WTC11 (cell line): ENCODE measurements around the gene TAF6. TPM values are rescaled to one million over a fixed set of nuclear protein-coding genes. Genes with fewer than 3 reads are reported as not detected.
A peak's percentile ranks its signal among the peaks of the same experiment; 100 is the strongest.

Source experiments
- ATAC-seq: fragments of 200-7000 bp; cut with Tn5 transposase; 2 replicates; pipeline ENCODE4 v1.10.0; 2021; ENCODE audit warnings: mild to moderate bottlenecking, moderate library complexity
- CTCF ChIA-PET: fragments of 300-600 bp; sonication (Branson Sonifier 250); formaldehyde crosslinking; loops from one replicate; lab custom pipeline; 2021; ENCODE audit warnings: antibody characterized with exemption; lab: Charles Lee
- POLR2A ChIA-PET: fragments of 350-600 bp; sonication (Branson Sonifier 250); formaldehyde crosslinking; loops from one replicate; lab custom pipeline; 2021; ENCODE audit warnings: antibody characterized with exemption; lab: Charles Lee
- DNase-seq: peaks from one replicate; pipeline ENCODE4 v3.0.0; 2021; ENCODE audit warnings: low spot score
- H3K27ac Mint-ChIP-seq: 2 replicates; pipeline ENCODE4 v1.8.0; 2021; ENCODE audit warnings: mixed read lengths
- H3K27me3 Mint-ChIP-seq: 2 replicates; pipeline ENCODE4 v1.8.0; 2021; ENCODE audit warnings: low read depth, mild to moderate bottlenecking, moderate library complexity, mixed read lengths
- H3K36me3 Mint-ChIP-seq: 2 replicates; pipeline ENCODE4 v1.8.0; 2021; ENCODE audit warnings: mixed read lengths
- H3K4me1 Mint-ChIP-seq: 2 replicates; pipeline ENCODE4 v1.8.0; 2022; ENCODE audit warnings: mixed read lengths
- H3K4me3 Mint-ChIP-seq: 2 replicates; pipeline ENCODE4 v1.8.0; 2021; ENCODE audit warnings: mild to moderate bottlenecking, moderate library complexity, mixed read lengths
- H3K9me3 Mint-ChIP-seq: 2 replicates; pipeline ENCODE4 v1.8.0; 2021; ENCODE audit warnings: mixed read lengths
- CREM ChIP-seq: sonication (generic); formaldehyde crosslinking; IDR thresholded peaks from 2 replicates; pipeline ENCODE4 v1.8.1; 2022; ENCODE audit warnings: mild to moderate bottlenecking, missing genetic modification reagents, moderate library complexity
- EMX1 ChIP-seq: fragments of 250-450 bp; sonication (Bioruptor Pico); IDR thresholded peaks from 2 replicates; pipeline ENCODE4 v1.8.0; 2021; ENCODE audit warnings: mild to moderate bottlenecking
- ESRRA ChIP-seq: sonication (generic); formaldehyde crosslinking; IDR thresholded peaks from 2 replicates; pipeline ENCODE4 v1.8.1; 2022; ENCODE audit warnings: mild to moderate bottlenecking, missing genetic modification reagents, borderline replicate concordance
- GTF2I ChIP-seq: fragments of 250-450 bp; sonication (Bioruptor Pico); conservative IDR thresholded peaks from 2 replicates; pipeline ENCODE4 v1.4.0; 2021; ENCODE audit warnings: mild to moderate bottlenecking
- KAT7 ChIP-seq: sonication (generic); formaldehyde crosslinking; IDR thresholded peaks from 2 replicates; pipeline ENCODE4 v1.8.1; 2023; ENCODE audit warnings: missing genetic modification reagents, mild to moderate bottlenecking, borderline replicate concordance
- MXD4 ChIP-seq: fragments of 250-450 bp; sonication (Bioruptor Pico); IDR thresholded peaks from 2 replicates; pipeline ENCODE4 v1.8.0; 2021; ENCODE audit warnings: mild to moderate bottlenecking, moderate library complexity, borderline replicate concordance
- NFATC4 ChIP-seq: fragments of 250-450 bp; sonication (Bioruptor Pico); IDR thresholded peaks from 2 replicates; pipeline ENCODE4 v1.9.0; 2021; ENCODE audit warnings: mild to moderate bottlenecking
- SMAD4 ChIP-seq: sonication (generic); formaldehyde crosslinking; IDR thresholded peaks from 2 replicates; pipeline ENCODE4 v1.8.0; 2022; ENCODE audit warnings: mild to moderate bottlenecking, missing genetic modification reagents
- ZNF121 ChIP-seq: sonication (generic); formaldehyde crosslinking; IDR thresholded peaks from 2 replicates; pipeline ENCODE4 v1.8.0; 2023; ENCODE audit warnings: missing genetic modification reagents
- ZNF416 ChIP-seq: fragments of 250-450 bp; sonication (Bioruptor Pico); IDR thresholded peaks from 2 replicates; pipeline ENCODE4 v1.9.0; 2021; ENCODE audit warnings: mild to moderate bottlenecking, inconsistent platforms
- ZNF671 ChIP-seq: fragments of 250-450 bp; sonication (Bioruptor Pico); IDR thresholded peaks from 2 replicates; pipeline ENCODE4 v1.8.0; 2021; ENCODE audit warnings: mild to moderate bottlenecking
- total RNA-seq: library from RNA; stranded (reverse); gene quantifications from 3 replicates; pipeline ENCODE4 v1.2.3, GENCODE V29; 2021
- TF ChIP-seq, protein P1 (sequence below): sonication (generic); formaldehyde crosslinking; IDR thresholded peaks from 2 replicates; pipeline ENCODE4 v1.8.0; 2022; ENCODE audit warnings: mild to moderate bottlenecking, missing genetic modification reagents
- TF ChIP-seq, protein P2 (sequence below): sonication (generic); formaldehyde crosslinking; IDR thresholded peaks from 2 replicates; pipeline ENCODE4 v1.8.0; 2023; ENCODE audit warnings: missing genetic modification reagents, mild to moderate bottlenecking, borderline replicate concordance
- TF ChIP-seq, protein P3 (sequence below): sonication (generic); formaldehyde crosslinking; IDR thresholded peaks from 2 replicates; pipeline ENCODE4 v1.8.1; 2022; ENCODE audit warnings: mild to moderate bottlenecking, moderate library complexity, missing genetic modification reagents
- TF ChIP-seq, protein P4 (sequence below): sonication (generic); formaldehyde crosslinking; IDR thresholded peaks from 2 replicates; pipeline ENCODE4 v1.8.0; 2022; ENCODE audit warnings: mild to moderate bottlenecking, missing genetic modification reagents
- TF ChIP-seq, protein P5 (sequence below): sonication (generic); formaldehyde crosslinking; IDR thresholded peaks from 2 replicates; pipeline ENCODE4 v1.8.1; 2023; ENCODE audit warnings: mild to moderate bottlenecking, missing genetic modification reagents, moderate library complexity

The TAF6 gene
- total RNA-seq, 1 experiment from 2014 or later = 121 TPM

DNA sequence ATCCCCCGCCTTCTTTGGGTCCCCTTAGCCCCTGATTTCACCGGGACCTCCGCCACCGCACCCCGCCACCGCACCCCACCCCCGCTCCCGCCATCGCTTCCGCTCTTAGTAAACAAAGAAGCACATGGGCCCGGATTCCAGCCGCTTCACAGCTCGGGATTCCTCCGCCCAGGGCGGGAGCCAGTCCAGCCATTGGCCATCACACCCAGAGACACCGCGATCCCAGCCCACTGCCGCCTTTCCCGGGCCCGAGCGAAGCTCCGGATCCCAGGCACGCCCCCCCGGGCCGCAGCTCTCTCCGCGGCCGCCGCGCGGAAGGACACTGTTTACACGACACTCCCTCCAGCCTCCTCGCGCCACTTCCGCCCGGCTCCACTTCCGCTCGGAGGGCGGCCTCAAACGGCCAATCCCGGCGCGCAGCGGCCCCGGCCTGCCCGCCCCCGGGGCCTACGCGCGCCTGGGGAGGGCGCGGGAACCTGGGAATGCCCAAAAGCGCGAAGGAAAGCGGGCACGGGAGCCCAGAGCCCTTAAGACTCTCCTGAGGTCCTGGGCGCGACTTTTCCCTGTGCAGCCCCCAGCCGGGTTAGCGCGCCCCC is 18.6 kb downstream of the TAF6 start (continued):
- TF ChIP-seq, protein P1, sequence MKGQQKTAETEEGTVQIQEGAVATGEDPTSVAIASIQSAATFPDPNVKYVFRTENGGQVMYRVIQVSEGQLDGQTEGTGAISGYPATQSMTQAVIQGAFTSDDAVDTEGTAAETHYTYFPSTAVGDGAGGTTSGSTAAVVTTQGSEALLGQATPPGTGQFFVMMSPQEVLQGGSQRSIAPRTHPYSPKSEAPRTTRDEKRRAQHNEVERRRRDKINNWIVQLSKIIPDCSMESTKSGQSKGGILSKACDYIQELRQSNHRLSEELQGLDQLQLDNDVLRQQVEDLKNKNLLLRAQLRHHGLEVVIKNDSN (CRISPR knock-in tag) = 0 out of 2 replicates have a peak, but pooled peaks have one; percentile 33
- TF ChIP-seq MXD4 (CRISPR knock-in tag) = no peak
- TF ChIP-seq, protein P2, sequence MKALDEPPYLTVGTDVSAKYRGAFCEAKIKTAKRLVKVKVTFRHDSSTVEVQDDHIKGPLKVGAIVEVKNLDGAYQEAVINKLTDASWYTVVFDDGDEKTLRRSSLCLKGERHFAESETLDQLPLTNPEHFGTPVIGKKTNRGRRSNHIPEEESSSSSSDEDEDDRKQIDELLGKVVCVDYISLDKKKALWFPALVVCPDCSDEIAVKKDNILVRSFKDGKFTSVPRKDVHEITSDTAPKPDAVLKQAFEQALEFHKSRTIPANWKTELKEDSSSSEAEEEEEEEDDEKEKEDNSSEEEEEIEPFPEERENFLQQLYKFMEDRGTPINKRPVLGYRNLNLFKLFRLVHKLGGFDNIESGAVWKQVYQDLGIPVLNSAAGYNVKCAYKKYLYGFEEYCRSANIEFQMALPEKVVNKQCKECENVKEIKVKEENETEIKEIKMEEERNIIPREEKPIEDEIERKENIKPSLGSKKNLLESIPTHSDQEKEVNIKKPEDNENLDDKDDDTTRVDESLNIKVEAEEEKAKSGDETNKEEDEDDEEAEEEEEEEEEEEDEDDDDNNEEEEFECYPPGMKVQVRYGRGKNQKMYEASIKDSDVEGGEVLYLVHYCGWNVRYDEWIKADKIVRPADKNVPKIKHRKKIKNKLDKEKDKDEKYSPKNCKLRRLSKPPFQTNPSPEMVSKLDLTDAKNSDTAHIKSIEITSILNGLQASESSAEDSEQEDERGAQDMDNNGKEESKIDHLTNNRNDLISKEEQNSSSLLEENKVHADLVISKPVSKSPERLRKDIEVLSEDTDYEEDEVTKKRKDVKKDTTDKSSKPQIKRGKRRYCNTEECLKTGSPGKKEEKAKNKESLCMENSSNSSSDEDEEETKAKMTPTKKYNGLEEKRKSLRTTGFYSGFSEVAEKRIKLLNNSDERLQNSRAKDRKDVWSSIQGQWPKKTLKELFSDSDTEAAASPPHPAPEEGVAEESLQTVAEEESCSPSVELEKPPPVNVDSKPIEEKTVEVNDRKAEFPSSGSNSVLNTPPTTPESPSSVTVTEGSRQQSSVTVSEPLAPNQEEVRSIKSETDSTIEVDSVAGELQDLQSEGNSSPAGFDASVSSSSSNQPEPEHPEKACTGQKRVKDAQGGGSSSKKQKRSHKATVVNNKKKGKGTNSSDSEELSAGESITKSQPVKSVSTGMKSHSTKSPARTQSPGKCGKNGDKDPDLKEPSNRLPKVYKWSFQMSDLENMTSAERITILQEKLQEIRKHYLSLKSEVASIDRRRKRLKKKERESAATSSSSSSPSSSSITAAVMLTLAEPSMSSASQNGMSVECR (CRISPR knock-in tag) = peak; percentile 94
- TF ChIP-seq KAT7 = no peak
- peak; percentile 73; the same call in 1 of the 2 replicates for TF ChIP-seq CREM (CRISPR knock-in tag)
- no peak for TF ChIP-seq ZNF121 (CRISPR knock-in tag)

DNA sequence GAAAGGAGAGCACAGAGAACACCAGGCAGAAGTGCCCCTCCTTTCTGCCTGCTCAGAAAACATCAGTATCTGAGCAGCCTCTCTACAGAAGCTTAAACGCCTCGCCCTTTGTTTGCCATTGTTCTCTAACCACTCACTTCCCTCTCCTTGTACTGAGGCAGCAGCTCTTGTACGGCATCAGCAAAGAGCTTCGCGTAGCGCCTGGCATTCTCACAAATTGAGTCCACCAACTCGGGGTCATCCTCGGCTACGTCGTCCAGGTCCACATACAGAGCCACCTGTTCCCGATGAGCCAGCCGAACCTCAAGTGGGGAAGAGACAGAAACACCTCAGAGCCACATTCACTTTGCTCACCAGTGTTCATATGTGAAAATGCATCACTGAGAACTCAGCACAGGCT is 19.7 kb downstream of the TAF6 start:
- Mint-ChIP-seq H3K27me3 (no peaks in the 10 kb centered on the region), H3K4me1 (peaks cover 24% of the 10 kb centered on the region), H3K36me3 (peaks cover 70% of the 10 kb centered on the region), H3K4me3 (peak overlapping the region; percentile 91), H3K9me3 (no peaks in the 10 kb centered on the region), H3K27ac (peak overlapping the region; percentile 99)
- DNase-seq (no peak), ATAC-seq (no peak)
- ChIA-PET CTCF (no interaction called here), POLR2A (interaction anchor here (3.6 kb wide), 1 partner anchor 9 kb away, joined by 41 read pairs; the partner anchor contains the start of gene COPS6)
- TF ChIP-seq ZNF671 (CRISPR knock-in tag) (peak; percentile 61; the same call in 1 of the 2 replicates), NFATC4 (0 out of 2 replicates have a peak, but pooled peaks have one; percentile 3), ESRRA (CRISPR knock-in tag) (no peak), EMX1 (CRISPR knock-in tag) (peak; percentile 23; the same call in 1 of the 2 replicates)
- TF ChIP-seq, all 79 proteins: peak for 3

DNA sequence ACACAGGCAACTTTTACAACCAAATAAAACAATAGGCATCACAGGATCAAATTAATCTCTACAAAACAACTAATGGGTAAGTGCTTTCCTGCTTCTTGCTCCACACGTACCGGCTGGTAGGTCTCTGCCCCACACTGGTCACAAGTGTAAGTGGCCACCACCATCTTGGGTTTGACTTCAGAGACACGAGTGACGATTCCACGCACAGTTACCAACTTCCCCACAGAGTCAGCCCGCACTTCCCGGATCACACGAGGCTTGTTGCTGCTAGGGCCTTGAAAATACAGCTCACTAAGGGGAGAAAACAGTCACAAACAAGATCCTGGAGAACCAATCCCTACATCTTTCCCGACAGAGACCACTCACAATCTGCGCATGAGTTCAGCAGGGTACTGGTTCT is 20.2 kb downstream of the TAF6 start:
- peaks cover 74% of the 10 kb centered on the region for H3K36me3 Mint-ChIP-seq
- peak overlapping the region; percentile 84 for H3K27ac Mint-ChIP-seq
- DNase-seq (no peak), ATAC-seq (no peak)
- ChIA-PET POLR2A (interaction anchor here (3.6 kb wide), 1 partner anchor 9 kb away, joined by 41 read pairs; the partner anchor contains the start of gene COPS6), CTCF (no interaction called here)
- H3K27me3 Mint-ChIP-seq = no peaks in the 10 kb centered on the region
- H3K4me1 Mint-ChIP-seq = peaks cover 24% of the 10 kb centered on the region
- TF ChIP-seq ZNF416 = no peak
- TF ChIP-seq, protein P3, sequence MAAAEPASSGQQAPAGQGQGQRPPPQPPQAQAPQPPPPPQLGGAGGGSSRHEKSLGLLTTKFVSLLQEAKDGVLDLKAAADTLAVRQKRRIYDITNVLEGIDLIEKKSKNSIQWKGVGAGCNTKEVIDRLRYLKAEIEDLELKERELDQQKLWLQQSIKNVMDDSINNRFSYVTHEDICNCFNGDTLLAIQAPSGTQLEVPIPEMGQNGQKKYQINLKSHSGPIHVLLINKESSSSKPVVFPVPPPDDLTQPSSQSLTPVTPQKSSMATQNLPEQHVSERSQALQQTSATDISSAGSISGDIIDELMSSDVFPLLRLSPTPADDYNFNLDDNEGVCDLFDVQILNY (CRISPR knock-in tag) = no peak
- TF ChIP-seq KAT7 = no peak
- no peaks in the 10 kb centered on the region for H3K9me3 Mint-ChIP-seq
- H3K4me3 Mint-ChIP-seq = peak overlapping the region; percentile 91

DNA sequence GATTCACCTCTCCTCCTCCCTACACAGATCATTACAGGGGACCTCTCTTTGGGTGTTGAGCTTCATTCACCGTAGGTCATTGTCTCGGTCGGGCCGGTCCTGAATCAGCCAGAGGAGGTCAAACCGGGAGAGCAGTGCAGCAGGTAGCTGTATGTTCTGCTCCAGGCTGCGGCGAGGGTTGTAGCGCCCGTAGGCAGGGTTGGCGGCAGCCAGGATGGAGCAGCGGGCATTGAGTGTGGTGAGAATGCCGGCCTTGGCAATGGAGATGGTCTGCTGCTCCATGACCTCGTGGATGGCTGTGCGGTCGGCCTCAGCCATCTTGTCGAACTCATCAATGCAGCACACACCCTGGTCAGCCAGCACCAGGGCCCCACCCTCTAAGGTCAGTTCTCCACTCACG is 23.5 kb downstream of the TAF6 start:
- Mint-ChIP-seq H3K4me1 (peaks cover 20% of the 10 kb centered on the region), H3K4me3 (no peak overlapping the region; the same call in 1 of the 2 replicates), H3K36me3 (peaks cover 99% of the 10 kb centered on the region), H3K27me3 (no peaks in the 10 kb centered on the region), H3K9me3 (no peaks in the 10 kb centered on the region), H3K27ac (peak overlapping the region; percentile 88)
- ChIA-PET POLR2A (interaction anchor here (0.9 kb wide), 1 partner anchor 151 kb away, joined by 3 read pairs; no protein-coding TSS in a partner anchor), CTCF (no interaction called here)
- no peak for DNase-seq
- ATAC-seq = no peak
- TF ChIP-seq, protein P2 (CRISPR knock-in tag) = no peak
- TF ChIP-seq GTF2I (CRISPR knock-in tag) (no peak), SMAD4 (CRISPR knock-in tag) (no peak), NFATC4 (no peak)
- TF ChIP-seq, protein P4, sequence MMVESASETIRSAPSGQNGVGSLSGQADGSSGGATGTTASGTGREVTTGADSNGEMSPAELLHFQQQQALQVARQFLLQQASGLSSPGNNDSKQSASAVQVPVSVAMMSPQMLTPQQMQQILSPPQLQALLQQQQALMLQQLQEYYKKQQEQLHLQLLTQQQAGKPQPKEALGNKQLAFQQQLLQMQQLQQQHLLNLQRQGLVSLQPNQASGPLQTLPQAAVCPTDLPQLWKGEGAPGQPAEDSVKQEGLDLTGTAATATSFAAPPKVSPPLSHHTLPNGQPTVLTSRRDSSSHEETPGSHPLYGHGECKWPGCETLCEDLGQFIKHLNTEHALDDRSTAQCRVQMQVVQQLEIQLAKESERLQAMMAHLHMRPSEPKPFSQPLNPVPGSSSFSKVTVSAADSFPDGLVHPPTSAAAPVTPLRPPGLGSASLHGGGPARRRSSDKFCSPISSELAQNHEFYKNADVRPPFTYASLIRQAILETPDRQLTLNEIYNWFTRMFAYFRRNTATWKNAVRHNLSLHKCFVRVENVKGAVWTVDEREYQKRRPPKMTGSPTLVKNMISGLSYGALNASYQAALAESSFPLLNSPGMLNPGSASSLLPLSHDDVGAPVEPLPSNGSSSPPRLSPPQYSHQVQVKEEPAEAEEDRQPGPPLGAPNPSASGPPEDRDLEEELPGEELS = no peak
- TF ChIP-seq, protein P5, sequence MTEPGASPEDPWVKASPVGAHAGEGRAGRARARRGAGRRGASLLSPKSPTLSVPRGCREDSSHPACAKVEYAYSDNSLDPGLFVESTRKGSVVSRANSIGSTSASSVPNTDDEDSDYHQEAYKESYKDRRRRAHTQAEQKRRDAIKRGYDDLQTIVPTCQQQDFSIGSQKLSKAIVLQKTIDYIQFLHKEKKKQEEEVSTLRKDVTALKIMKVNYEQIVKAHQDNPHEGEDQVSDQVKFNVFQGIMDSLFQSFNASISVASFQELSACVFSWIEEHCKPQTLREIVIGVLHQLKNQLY (CRISPR knock-in tag) = no peak
